Neural cell (in vitro differentiated cells): ENCODE results near the gene COL24A1. TPM values are rescaled to one million over a fixed set of nuclear protein-coding genes. Genes with fewer than 3 reads are reported as not detected.

Experiments
- H2AFZ ChIP-seq: fragments of 200-600, 300-800 bp; sonication (generic), shearing (Covaris generic); 2 replicates; pipeline ENCODE4 v1.6.0; 2014; ENCODE audit warnings: low read depth, mild to moderate bottlenecking, antibody characterized with exemption, low read length, moderate library complexity
- H3F3A ChIP-seq: fragments of 200-600 bp; shearing (Covaris generic); 2 replicates; pipeline ENCODE4 v1.6.1; 2016; ENCODE audit warnings: mild to moderate bottlenecking, moderate library complexity, mixed read lengths, antibody characterized with exemption, low read length; ENCODE audit not compliant: insufficient read depth, poor library complexity, severe bottlenecking
- H3K27ac ChIP-seq: fragments of 200-600, 300-800 bp; sonication (generic), shearing (Covaris generic); 2 replicates; pipeline ENCODE4 v1.5.1; 2014; ENCODE audit warnings: mild to moderate bottlenecking, low read length, moderate library complexity
- H3K27me3 ChIP-seq: fragments of 300-800, 200-600 bp; sonication (generic), shearing (Covaris generic); 2 replicates; pipeline ENCODE4 v1.6.0; 2014; ENCODE audit warnings: mild to moderate bottlenecking, low read depth, low read length, moderate library complexity; ENCODE audit not compliant: insufficient read depth
- H3K36me3 ChIP-seq: fragments of 300-800, 200-600 bp; sonication (generic), shearing (Covaris generic); 2 replicates; pipeline ENCODE4 v1.5.1; 2014; ENCODE audit warnings: mild to moderate bottlenecking, antibody characterized with exemption, low read length, moderate library complexity; ENCODE audit not compliant: insufficient read depth
- H3K4me2 ChIP-seq: fragments of 300-800, 200-600 bp; sonication (generic), shearing (Covaris generic); 2 replicates; pipeline ENCODE4 v1.6.0; 2014; ENCODE audit warnings: mild to moderate bottlenecking, low read length
- H3K4me3 ChIP-seq: fragments of 300-800, 200-600 bp; sonication (generic), shearing (Covaris generic); 2 replicates; pipeline ENCODE4 v1.5.1; 2014; ENCODE audit warnings: mild to moderate bottlenecking, low read length, moderate library complexity
- H3K79me2 ChIP-seq: fragments of 200-600 bp; shearing (Covaris generic); replicated peaks from 2 replicates; pipeline ENCODE4 v1.6.0; 2014; ENCODE audit warnings: mild to moderate bottlenecking, low read length, moderate library complexity; ENCODE audit not compliant: insufficient read depth
- H3K9ac ChIP-seq: fragments of 300-800, 200-600 bp; sonication (generic), shearing (Covaris generic); 2 replicates; pipeline ENCODE4 v1.6.1; 2016; ENCODE audit warnings: mild to moderate bottlenecking, low read length, mixed read lengths
- H3K9me2 ChIP-seq: fragments of 200-600 bp; shearing (Covaris generic); 2 replicates; pipeline ENCODE4 v1.6.1; 2016; ENCODE audit warnings: mild to moderate bottlenecking, low read length, mixed read lengths; ENCODE audit not compliant: insufficient read depth
- H3K9me3 ChIP-seq: fragments of 200-600, 300-800 bp; sonication (generic), shearing (Covaris generic); 2 replicates; pipeline ENCODE4 v1.6.1; 2016; ENCODE audit warnings: mild to moderate bottlenecking, mixed run types, low read length, moderate library complexity, mixed read lengths
- H4K20me1 ChIP-seq: fragments of 200-600 bp; shearing (Covaris generic); 2 replicates; pipeline ENCODE4 v1.6.1; 2016; ENCODE audit warnings: mild to moderate bottlenecking, mixed run types; ENCODE audit not compliant: insufficient read depth
- EP300 ChIP-seq: fragments of 450-650 bp; conservative IDR thresholded peaks from 2 replicates; pipeline ENCODE4 v1.6.1; 2014; ENCODE audit warnings: antibody characterized with exemption, mild to moderate bottlenecking, moderate library complexity; ENCODE audit not compliant: poor library complexity, severe bottlenecking
- EZH2 ChIP-seq: fragments of 200-600, 300-800 bp; shearing (Covaris generic), sonication (generic); IDR thresholded peaks from 2 replicates; pipeline ENCODE4 v1.6.1; 2014; ENCODE audit warnings: antibody characterized with exemption, low read length, borderline replicate concordance, mild to moderate bottlenecking; ENCODE audit not compliant: insufficient read depth, poor library complexity, severe bottlenecking
- MXI1 ChIP-seq: fragments of 450-650 bp; conservative IDR thresholded peaks from 2 replicates; pipeline ENCODE4 v1.6.1; 2014; ENCODE audit warnings: antibody characterized with exemption, mild to moderate bottlenecking; ENCODE audit not compliant: poor library complexity, severe bottlenecking
- POLR2AphosphoS5 ChIP-seq: IDR thresholded peaks from 2 replicates; pipeline ENCODE4 v1.6.1; 2012
- RAD21 ChIP-seq: fragments of 450-650 bp; conservative IDR thresholded peaks from 2 replicates; pipeline ENCODE4 v1.6.1; 2014; ENCODE audit warnings: antibody characterized with exemption, mild to moderate bottlenecking, moderate library complexity
- SMC3 ChIP-seq: fragments of 450-650 bp; conservative IDR thresholded peaks from 2 replicates; pipeline ENCODE4 v1.6.1; 2014; ENCODE audit warnings: antibody characterized with exemption, mild to moderate bottlenecking, moderate library complexity; ENCODE audit not compliant: poor library complexity
- TAF1 ChIP-seq: IDR thresholded peaks from 2 replicates; pipeline ENCODE4 v1.6.1; 2012; ENCODE audit warnings: low read depth
- polyA plus RNA-seq: library from polyadenylated mRNA; depleted of rRNA; stranded (reverse); fragments of >200 nt; gene quantifications from 2 replicates; pipeline ENCODE4 v1.2.3, GENCODE V29; 2014
- TF ChIP-seq, protein P1 (sequence below): fragments of 450-650 bp; IDR thresholded peaks from 2 replicates; pipeline ENCODE4 v1.5.1; 2014; ENCODE audit warnings: antibody characterized with exemption, mild to moderate bottlenecking, moderate library complexity; ENCODE audit not compliant: poor library complexity, severe bottlenecking
- TF ChIP-seq, protein P2 (sequence below): IDR thresholded peaks from 2 replicates; pipeline ENCODE4 v1.6.1; 2012; ENCODE audit warnings: borderline replicate concordance

COL24A1 gene
- polyA plus RNA-seq, 1 donor from 2014 or later = 0.19 TPM

DNA sequence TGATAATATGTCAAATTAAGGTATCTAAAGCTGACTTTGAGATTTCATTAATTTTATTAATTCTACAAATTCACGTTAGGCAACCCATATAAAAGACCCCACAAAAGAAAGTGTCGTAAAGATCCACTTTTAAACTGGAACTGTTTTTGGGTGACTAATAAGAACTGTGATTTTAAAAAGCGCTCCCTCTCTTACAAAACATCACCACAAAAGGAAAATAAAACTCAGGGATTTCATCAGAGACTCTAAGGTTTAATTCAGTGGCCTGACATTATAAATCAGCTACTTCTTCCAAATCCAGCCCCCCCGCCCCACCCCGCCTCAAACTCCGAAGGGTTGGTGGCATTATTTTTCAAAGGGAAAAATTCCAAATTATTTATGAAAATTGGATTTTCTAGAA is 2.7 kb downstream of the COL24A1 start:
- Histone ChIP-seq H4K20me1 (no peaks in the 10 kb centered on the region), H3K27ac (no peak overlapping the region), H3K9me3 (no peaks in the 10 kb centered on the region), H3K4me2 (no peak overlapping the region), H3F3A (no peaks in the 10 kb centered on the region), H2AFZ (no peak overlapping the region), H3K36me3 (no peaks in the 10 kb centered on the region), H3K79me2 (no peaks in the 10 kb centered on the region), H3K27me3 (peaks cover 41% of the 10 kb centered on the region), H3K4me3 (no peak overlapping the region), H3K9ac (no peak overlapping the region), H3K9me2 (no peaks in the 10 kb centered on the region)
- TF ChIP-seq POLR2AphosphoS5 (no peak), SMC3 (no peak), EP300 (no peak), EZH2 (no peak), RAD21 (no peak), MXI1 (no peak), TAF1 (no peak)
- TF ChIP-seq, protein P1, sequence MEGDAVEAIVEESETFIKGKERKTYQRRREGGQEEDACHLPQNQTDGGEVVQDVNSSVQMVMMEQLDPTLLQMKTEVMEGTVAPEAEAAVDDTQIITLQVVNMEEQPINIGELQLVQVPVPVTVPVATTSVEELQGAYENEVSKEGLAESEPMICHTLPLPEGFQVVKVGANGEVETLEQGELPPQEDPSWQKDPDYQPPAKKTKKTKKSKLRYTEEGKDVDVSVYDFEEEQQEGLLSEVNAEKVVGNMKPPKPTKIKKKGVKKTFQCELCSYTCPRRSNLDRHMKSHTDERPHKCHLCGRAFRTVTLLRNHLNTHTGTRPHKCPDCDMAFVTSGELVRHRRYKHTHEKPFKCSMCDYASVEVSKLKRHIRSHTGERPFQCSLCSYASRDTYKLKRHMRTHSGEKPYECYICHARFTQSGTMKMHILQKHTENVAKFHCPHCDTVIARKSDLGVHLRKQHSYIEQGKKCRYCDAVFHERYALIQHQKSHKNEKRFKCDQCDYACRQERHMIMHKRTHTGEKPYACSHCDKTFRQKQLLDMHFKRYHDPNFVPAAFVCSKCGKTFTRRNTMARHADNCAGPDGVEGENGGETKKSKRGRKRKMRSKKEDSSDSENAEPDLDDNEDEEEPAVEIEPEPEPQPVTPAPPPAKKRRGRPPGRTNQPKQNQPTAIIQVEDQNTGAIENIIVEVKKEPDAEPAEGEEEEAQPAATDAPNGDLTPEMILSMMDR = no peak
- TF ChIP-seq, protein P2, sequence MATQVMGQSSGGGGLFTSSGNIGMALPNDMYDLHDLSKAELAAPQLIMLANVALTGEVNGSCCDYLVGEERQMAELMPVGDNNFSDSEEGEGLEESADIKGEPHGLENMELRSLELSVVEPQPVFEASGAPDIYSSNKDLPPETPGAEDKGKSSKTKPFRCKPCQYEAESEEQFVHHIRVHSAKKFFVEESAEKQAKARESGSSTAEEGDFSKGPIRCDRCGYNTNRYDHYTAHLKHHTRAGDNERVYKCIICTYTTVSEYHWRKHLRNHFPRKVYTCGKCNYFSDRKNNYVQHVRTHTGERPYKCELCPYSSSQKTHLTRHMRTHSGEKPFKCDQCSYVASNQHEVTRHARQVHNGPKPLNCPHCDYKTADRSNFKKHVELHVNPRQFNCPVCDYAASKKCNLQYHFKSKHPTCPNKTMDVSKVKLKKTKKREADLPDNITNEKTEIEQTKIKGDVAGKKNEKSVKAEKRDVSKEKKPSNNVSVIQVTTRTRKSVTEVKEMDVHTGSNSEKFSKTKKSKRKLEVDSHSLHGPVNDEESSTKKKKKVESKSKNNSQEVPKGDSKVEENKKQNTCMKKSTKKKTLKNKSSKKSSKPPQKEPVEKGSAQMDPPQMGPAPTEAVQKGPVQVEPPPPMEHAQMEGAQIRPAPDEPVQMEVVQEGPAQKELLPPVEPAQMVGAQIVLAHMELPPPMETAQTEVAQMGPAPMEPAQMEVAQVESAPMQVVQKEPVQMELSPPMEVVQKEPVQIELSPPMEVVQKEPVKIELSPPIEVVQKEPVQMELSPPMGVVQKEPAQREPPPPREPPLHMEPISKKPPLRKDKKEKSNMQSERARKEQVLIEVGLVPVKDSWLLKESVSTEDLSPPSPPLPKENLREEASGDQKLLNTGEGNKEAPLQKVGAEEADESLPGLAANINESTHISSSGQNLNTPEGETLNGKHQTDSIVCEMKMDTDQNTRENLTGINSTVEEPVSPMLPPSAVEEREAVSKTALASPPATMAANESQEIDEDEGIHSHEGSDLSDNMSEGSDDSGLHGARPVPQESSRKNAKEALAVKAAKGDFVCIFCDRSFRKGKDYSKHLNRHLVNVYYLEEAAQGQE = no peak

DNA sequence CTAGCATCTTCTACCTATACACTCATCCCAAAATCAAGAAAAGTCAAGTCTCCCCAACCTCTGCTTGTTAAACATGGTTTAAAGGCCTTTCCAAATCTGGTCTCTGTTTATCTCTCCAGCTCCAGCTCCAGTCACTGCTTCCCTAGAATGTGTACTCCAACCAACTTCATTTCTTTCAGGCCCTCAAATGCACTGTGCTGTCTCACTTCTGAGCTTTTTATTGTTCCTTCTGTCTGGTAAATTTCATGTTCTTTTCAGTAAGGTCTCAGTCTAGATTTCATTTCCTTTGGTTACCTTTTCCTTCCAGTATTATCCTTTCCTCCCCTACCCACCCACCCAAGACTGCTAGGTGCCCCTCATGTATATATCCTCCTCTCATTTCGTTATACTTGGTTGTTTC is 3.7 kb downstream of the COL24A1 start:
- Histone ChIP-seq H3K9me3 (no peaks in the 10 kb centered on the region), H3F3A (no peaks in the 10 kb centered on the region), H3K36me3 (no peaks in the 10 kb centered on the region), H3K9ac (no peak overlapping the region), H2AFZ (no peak overlapping the region), H3K79me2 (no peaks in the 10 kb centered on the region), H3K4me2 (no peak overlapping the region), H3K27ac (no peak overlapping the region), H4K20me1 (no peaks in the 10 kb centered on the region), H3K9me2 (no peaks in the 10 kb centered on the region), H3K27me3 (peaks cover 41% of the 10 kb centered on the region), H3K4me3 (no peak overlapping the region)
- no peak for TF ChIP-seq EP300
- no peak for TF ChIP-seq SMC3
- TF ChIP-seq, protein P2 = no peak
- TF ChIP-seq TAF1 = no peak
- TF ChIP-seq EZH2 = no peak
- no peak for TF ChIP-seq RAD21
- TF ChIP-seq MXI1 = no peak
- TF ChIP-seq, protein P1 = no peak
- TF ChIP-seq POLR2AphosphoS5 = no peak
